ENCODE results near the gene GLYR1.
A peak's percentile ranks its signal among the peaks of the same experiment; 100 is the strongest.
"Not testable (repeated sequence)": the region's sequence is repeated elsewhere in the genome, so short reads cannot be mapped to it uniquely, and the experiment has no call there.

GLYR1 gene

DNA sequence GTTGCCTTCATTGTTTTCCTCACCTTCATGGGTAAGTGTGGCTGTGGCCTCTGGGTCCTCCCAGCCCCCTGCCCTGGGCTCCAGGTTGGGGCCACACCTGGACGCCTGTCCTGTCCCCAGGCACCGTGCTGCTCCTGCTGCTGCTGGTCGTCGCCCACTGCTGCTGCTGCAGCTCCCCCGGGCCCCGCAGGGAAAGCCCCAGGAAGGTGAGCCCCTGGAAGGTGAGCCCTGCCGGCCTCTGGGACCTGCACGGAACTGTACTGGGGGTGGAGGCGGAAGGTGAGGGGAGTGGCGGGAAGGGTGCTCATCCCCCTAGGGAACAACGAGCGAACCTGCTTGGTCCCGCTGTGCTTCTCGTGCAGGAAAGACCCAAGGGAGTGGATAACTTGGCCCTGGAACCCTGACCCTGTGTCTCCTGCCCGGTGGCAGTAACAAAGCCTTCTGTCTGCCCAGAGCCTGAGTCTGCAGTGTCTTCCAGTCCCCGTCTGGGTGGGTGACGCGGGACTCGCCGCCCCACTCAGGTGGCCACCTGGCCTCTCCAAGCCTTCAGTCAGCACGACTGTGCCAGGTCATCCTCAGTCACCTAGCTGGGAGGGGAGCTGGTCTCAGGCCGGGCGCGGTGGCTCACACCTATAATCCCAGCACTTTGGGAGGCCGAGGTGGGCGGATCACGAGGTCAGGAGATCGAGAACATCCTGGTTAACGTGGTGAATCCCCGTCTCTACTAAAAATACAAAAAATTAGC, 51.1 kb downstream of the GLYR1 start:
- DNase-seq (ENCODE audit: low read depth in 1 of 2, low spot score in 1 of 2): no peak
- TF ChIP-seq JUND (IDR thresholded peaks at IDR 0.05; ENCODE audit: low read depth): no peak
- in situ Hi-C loops (cut with HindIII; ENCODE audit: low pct_unique_long_range_greater_than_20kb, low sequenced_read_pairs): no loop called here

DNA sequence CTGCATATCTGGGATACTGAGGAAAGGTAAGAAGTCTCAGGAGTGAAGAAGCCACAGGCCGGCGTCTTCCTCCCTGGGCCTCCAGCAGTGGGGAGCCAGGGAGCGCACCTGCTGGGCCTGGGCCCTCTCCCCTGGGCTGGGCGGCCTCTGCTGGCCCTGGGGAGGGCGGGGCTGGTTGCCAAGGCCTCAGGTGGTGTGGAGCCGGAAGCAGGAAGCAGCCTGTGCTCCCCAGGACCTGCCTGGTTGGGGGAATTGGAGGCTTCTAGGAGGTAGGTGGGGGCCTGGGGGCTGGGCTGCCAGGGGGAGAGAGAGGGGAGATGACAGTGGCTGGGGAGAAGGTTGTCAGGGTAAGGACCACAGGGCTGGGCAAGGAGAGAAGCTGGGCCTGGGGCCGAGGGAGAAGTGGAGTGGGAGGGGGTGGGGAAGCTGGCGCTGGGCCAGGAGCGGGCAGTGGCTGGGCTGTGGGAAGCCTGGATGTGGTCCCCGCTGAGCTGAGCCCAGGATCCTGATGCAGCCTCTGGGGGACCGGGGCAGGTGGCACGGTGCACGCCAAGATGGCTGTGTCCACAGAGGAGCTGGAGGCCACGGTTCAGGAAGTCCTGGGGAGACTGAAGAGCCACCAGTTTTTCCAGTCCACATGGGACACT, 51.8 kb downstream of the GLYR1 start, which contains the start of gene SMIM22:
Gene SMIM22, plus strand, starts transcription at position 189 of the 647 bp plus-strand sequence. Its CDS starts 366 bp downstream, at position 555.
- no peak for TF ChIP-seq JUND (IDR thresholded peaks at IDR 0.05; ENCODE audit: low read depth)
- DNase-seq (ENCODE audit: low read depth in 1 of 2, low spot score in 1 of 2): peak in 1 of 2 experiments; percentile 42
- in situ Hi-C loops (cut with HindIII; ENCODE audit: low pct_unique_long_range_greater_than_20kb, low sequenced_read_pairs): no loop called here

GRCh38 chr16:4792951-4793513, 54.1 kb downstream of the GLYR1 start:
- DNase-seq (ENCODE audit: low read depth in 1 of 2, low spot score in 1 of 2): no peak
- no peak for TF ChIP-seq JUND (IDR thresholded peaks at IDR 0.05; ENCODE audit: low read depth)
- in situ Hi-C loops (cut with HindIII; ENCODE audit: low pct_unique_long_range_greater_than_20kb, low sequenced_read_pairs): no loop called here

GRCh38 chr16:4790871-4791270, 56.2 kb downstream of the GLYR1 start:
- in situ Hi-C loops (cut with HindIII; ENCODE audit: low pct_unique_long_range_greater_than_20kb, low sequenced_read_pairs): no loop called here
- no peak for DNase-seq (ENCODE audit: low read depth in 1 of 2, low spot score in 1 of 2)
- TF ChIP-seq JUND (IDR thresholded peaks at IDR 0.05; ENCODE audit: low read depth): no peak

DNA sequence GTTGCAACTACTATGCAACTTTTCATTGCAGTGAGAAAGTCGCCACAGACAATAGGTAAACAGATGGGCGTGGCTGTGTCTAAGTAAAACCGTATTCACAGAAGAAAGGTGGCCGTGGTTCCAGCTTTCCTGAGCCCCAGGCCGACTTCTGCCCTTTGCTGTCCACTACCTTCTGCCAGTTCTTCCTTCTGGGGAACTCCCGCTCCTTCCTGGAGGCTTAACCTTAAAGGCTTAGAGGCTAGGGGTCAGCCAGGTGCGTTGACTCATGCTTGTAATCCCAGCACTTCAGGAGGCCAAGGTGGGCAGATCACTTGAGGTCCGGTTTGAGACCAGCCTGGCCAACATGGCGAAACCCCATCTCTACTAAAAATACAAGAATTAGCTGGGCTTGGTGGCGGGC, 56.8 kb downstream of the GLYR1 start:
- peak in 1 of 2 experiments; percentile 30 for DNase-seq (ENCODE audit: low read depth in 1 of 2, low spot score in 1 of 2)
- TF ChIP-seq JUND (IDR thresholded peaks at IDR 0.05; ENCODE audit: low read depth): no peak
- in situ Hi-C loops (cut with HindIII; ENCODE audit: low pct_unique_long_range_greater_than_20kb, low sequenced_read_pairs): no loop called here

GRCh38 chr16:4788910-4789309, 58.2 kb downstream of the GLYR1 start:
- DNase-seq (ENCODE audit: low read depth in 1 of 2, low spot score in 1 of 2): no peak
- TF ChIP-seq JUND (IDR thresholded peaks at IDR 0.05; ENCODE audit: low read depth): no peak
- in situ Hi-C loops (cut with HindIII; ENCODE audit: low pct_unique_long_range_greater_than_20kb, low sequenced_read_pairs): no loop called here

DNA sequence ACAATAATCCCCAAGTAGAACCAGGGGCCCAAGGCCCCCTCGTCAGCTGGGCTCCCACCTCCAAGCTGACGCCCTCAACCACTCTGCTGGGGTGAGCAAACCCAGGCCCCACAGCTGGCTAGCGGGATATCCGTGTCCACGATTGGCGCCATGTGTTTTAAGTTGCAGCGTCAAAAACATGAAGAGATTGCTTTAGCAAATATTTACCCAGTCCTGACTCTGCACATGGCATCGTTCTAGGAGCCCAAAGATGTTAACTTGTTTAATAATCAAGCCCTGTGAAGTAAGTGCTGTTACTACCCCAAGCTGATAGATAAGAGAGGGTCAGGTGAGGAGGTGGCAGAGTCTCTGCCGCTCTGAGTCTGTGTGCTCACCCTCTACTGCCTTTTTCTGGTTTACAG, 58.6 kb downstream of the GLYR1 start:
- DNase-seq (ENCODE audit: low read depth in 1 of 2, low spot score in 1 of 2): no peak
- no peak for TF ChIP-seq JUND (IDR thresholded peaks at IDR 0.05; ENCODE audit: low read depth)

GRCh38 chr16:4787627-4788482, 59.2 kb downstream of the GLYR1 start, which contains the start of gene SEPTIN12:
Gene SEPTIN12 (minus strand): TSS chr16:4788345. CDS start chr16:4787645, 700 bp downstream.
- peak in 1 of 2 experiments; percentile 26 for DNase-seq (ENCODE audit: low read depth in 1 of 2, low spot score in 1 of 2)
- no peak for TF ChIP-seq JUND (IDR thresholded peaks at IDR 0.05; ENCODE audit: low read depth)
- in situ Hi-C loops (cut with HindIII; ENCODE audit: low pct_unique_long_range_greater_than_20kb, low sequenced_read_pairs): no loop called here

More for the DNA sequence above, 58.6 kb downstream of the GLYR1 start:
- in situ Hi-C loops (cut with HindIII; ENCODE audit: low pct_unique_long_range_greater_than_20kb, low sequenced_read_pairs): no loop called here

- DNase-seq (ENCODE audit: low read depth in 1 of 2, low spot score in 1 of 2): no peak
- no peak for TF ChIP-seq JUND (IDR thresholded peaks at IDR 0.05; ENCODE audit: low read depth)
- in situ Hi-C loops (cut with HindIII; ENCODE audit: low pct_unique_long_range_greater_than_20kb, low sequenced_read_pairs): no loop called here
These were observed 60.0 kb downstream of the GLYR1 start for GRCh38 chr16:4787068-4787467.

- in situ Hi-C loops (cut with HindIII; ENCODE audit: low pct_unique_long_range_greater_than_20kb, low sequenced_read_pairs): no loop called here
- no peak for TF ChIP-seq JUND (IDR thresholded peaks at IDR 0.05; ENCODE audit: low read depth)
- no peak for DNase-seq (ENCODE audit: low read depth in 1 of 2, low spot score in 1 of 2)
These were observed 61.2 kb downstream of the GLYR1 start for GRCh38 chr16:4785758-4786433.

DNA sequence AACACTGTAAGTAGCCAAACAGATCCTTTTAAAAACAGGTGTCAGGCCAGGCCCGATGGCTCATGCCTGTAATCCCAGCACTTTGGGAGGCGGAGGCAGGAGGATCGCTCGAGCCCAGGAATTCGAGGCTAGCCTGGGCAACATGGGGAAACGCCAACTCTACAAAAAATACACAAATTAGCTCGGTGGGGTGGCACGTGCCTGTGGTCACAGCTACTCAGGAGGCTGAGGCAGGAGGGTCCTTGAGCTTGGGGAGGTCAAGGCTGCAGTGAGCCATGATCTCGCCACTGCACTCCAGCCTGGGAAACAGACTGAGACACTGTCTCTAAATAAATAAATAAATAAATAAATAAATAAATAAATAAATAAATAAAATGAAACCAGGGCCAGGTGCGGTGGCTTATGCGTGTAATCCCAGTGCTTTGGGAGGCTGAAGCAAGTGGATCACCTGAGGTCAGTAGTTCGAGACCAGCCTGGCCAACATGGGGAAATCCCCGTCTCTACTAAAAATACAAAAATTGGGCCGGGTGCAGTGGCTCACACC, 62.6 kb downstream of the GLYR1 start:
- in situ Hi-C loops (cut with HindIII; ENCODE audit: low pct_unique_long_range_greater_than_20kb, low sequenced_read_pairs); DNase-seq (ENCODE audit: low read depth in 1 of 2, low spot score in 1 of 2): not testable (repeated sequence)

DNA sequence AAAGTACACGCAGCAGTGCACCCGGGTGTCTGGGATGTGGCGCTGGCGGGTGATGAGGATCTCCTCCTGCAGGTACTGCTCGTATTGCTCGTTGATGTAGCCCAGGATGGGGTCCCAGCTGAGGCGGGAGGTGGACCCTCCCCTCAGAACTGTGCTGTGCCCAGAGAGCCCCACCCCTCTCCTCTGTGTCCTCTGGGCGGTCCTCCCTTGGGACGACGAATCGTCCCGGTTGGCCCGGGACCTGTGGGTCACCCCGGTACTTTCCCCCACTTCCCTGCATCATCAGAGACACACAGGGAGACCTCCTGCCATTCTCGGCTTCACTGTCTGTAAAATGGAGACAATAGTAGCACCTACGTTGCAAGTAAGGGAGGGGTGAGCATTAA, 63.1 kb downstream of the GLYR1 start:
- DNase-seq (ENCODE audit: low read depth in 1 of 2, low spot score in 1 of 2): no peak
- in situ Hi-C loops (cut with HindIII; ENCODE audit: low pct_unique_long_range_greater_than_20kb, low sequenced_read_pairs): no loop called here
- TF ChIP-seq JUND (IDR thresholded peaks at IDR 0.05; ENCODE audit: low read depth): no peak

Data from T47D (cell line).